Measurements from ENCODE around the gene NEURL2.

The NEURL2 gene

DNA sequence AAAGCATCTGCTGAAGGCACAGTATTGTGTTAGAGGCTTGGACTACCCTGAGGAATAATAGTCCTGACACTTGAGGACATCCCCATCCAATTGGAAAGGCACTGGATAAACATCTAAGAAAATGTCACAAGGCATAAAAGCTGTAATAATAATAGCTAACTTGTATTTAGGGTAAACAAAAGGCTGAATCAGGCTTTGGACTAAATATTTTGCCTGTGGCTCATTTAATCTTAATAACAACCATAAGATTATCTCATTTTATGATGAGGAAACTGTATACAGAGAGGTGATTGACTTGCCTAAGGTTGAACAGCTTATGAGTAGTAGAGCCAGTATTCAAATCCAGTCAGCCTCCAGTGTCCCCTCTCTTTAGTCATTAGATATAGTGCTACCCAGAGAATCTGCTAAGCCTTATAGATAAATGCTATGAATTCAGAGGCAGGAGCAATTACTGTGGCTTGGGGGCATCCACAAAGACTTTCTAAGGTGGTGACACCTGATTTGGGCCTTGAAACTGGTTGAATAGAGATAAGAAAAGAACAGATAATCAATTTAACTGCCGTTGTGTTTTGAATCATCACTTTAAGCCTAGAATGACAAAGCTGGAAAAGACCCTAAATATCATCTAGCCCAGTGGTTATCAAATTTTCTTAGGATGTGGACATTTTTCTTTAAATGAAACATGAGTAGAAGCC is 17.5 kb downstream of the NEURL2 start:
- no peak overlapping the region for H3K4me3 ChIP-seq (ENCODE audit: low read length)
- H3K27ac ChIP-seq (ENCODE audit: low read length), result no peak overlapping the region
- H3K79me2 ChIP-seq (ENCODE audit: low read length), result no peaks in the 10 kb centered on the region
- no peak for DNase-seq
- H3K27me3 ChIP-seq (replicated peaks; ENCODE audit: insufficient read depth, low read length), result no peaks in the 10 kb centered on the region
- no peak overlapping the region for H2AFZ ChIP-seq (ENCODE audit: low read length)
- H3K9me2 ChIP-seq (replicated peaks; ENCODE audit: insufficient read depth, low read length), result no peaks in the 10 kb centered on the region
- H3K9ac ChIP-seq (ENCODE audit: low read length), result no peak overlapping the region
- no peaks in the 10 kb centered on the region for H3K36me3 ChIP-seq (replicated peaks; ENCODE audit: insufficient read depth, low read length)
- no peaks in the 10 kb centered on the region for H3K9me3 ChIP-seq (replicated peaks; ENCODE audit: insufficient read depth, low read length)
- H3K4me2 ChIP-seq (ENCODE audit: low read depth, low read length), result no peak overlapping the region
- no peaks in the 10 kb centered on the region for H3F3A ChIP-seq (ENCODE audit: insufficient read depth, low read length)
- TF ChIP-seq, protein P1, sequence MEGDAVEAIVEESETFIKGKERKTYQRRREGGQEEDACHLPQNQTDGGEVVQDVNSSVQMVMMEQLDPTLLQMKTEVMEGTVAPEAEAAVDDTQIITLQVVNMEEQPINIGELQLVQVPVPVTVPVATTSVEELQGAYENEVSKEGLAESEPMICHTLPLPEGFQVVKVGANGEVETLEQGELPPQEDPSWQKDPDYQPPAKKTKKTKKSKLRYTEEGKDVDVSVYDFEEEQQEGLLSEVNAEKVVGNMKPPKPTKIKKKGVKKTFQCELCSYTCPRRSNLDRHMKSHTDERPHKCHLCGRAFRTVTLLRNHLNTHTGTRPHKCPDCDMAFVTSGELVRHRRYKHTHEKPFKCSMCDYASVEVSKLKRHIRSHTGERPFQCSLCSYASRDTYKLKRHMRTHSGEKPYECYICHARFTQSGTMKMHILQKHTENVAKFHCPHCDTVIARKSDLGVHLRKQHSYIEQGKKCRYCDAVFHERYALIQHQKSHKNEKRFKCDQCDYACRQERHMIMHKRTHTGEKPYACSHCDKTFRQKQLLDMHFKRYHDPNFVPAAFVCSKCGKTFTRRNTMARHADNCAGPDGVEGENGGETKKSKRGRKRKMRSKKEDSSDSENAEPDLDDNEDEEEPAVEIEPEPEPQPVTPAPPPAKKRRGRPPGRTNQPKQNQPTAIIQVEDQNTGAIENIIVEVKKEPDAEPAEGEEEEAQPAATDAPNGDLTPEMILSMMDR (IDR thresholded peaks at IDR 0.05; ENCODE audit: low read length), result no peak
- no peak for TF ChIP-seq EZH2 (optimal IDR thresholded peaks at IDR 0.05; ENCODE audit: low read depth, low read length)
- no peaks in the 10 kb centered on the region for H3K4me1 ChIP-seq (ENCODE audit: low read length)
- H4K20me1 ChIP-seq (ENCODE audit: insufficient read depth, low read length), result no peaks in the 10 kb centered on the region

DNA sequence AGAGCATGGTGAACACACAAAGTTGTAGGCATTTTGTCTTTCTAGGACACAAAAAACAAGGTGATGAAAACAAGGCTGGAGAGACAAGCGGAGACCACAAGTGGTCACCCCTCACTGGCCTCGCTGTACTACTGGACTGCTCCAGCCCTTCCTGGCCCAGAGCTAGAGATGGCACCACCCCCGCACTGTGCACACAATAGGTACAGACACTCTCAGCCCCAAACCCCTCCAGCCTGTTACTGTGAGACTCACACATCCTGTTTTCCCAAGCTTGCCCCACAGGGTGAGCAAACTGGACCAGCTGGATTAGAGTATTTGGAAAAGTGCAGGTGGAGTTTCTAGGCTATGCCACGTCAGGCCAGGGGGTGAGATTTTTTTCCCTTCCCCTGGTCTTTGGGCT is 18.4 kb downstream of the NEURL2 start:
- H3K79me2 ChIP-seq (ENCODE audit: low read length), result no peaks in the 10 kb centered on the region
- H3K4me1 ChIP-seq (ENCODE audit: low read length), result no peaks in the 10 kb centered on the region
- H3K4me2 ChIP-seq (ENCODE audit: low read depth, low read length), result no peak overlapping the region
- no peaks in the 10 kb centered on the region for H3K27me3 ChIP-seq (replicated peaks; ENCODE audit: insufficient read depth, low read length)
- H3K36me3 ChIP-seq (replicated peaks; ENCODE audit: insufficient read depth, low read length), result no peaks in the 10 kb centered on the region
- DNase-seq, result no peak
- no peaks in the 10 kb centered on the region for H4K20me1 ChIP-seq (ENCODE audit: insufficient read depth, low read length)
- no peaks in the 10 kb centered on the region for H3K9me3 ChIP-seq (replicated peaks; ENCODE audit: insufficient read depth, low read length)
- H3K27ac ChIP-seq (ENCODE audit: low read length), result no peak overlapping the region
- H2AFZ ChIP-seq (ENCODE audit: low read length), result no peak overlapping the region
- TF ChIP-seq EZH2 (optimal IDR thresholded peaks at IDR 0.05; ENCODE audit: low read depth, low read length) (no peak), EZH2phosphoT487 (IDR thresholded peaks at IDR 0.05; ENCODE audit: low read length) (no peak)
- no peak overlapping the region for H3K9ac ChIP-seq (ENCODE audit: low read length)
- H3K9me2 ChIP-seq (replicated peaks; ENCODE audit: insufficient read depth, low read length), result no peaks in the 10 kb centered on the region
- H3K4me3 ChIP-seq (ENCODE audit: low read length), result no peak overlapping the region
- no peaks in the 10 kb centered on the region for H3F3A ChIP-seq (ENCODE audit: insufficient read depth, low read length)

DNA sequence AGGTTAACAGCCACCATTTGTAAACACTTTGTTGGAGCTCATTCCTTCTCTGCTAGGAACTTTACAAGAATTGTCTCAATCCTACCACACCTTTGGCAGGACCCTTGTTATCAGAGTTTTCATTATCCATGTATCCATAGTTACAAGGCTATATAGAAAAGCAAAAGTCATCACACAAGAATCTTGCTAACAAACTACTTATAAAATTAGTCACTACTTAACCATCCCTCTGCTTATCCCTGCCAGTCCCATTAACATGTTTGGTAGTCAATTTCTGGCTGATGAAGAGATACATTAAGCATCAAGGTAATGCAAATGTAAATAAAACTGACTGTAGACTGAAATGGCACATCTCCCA is 23.2 kb downstream of the NEURL2 start:
- Histone ChIP-seq H4K20me1 (ENCODE audit: insufficient read depth, low read length) (no peaks in the 10 kb centered on the region), H3K9me3 (replicated peaks; ENCODE audit: insufficient read depth, low read length) (no peaks in the 10 kb centered on the region), H3K36me3 (replicated peaks; ENCODE audit: insufficient read depth, low read length) (no peaks in the 10 kb centered on the region), H3F3A (ENCODE audit: insufficient read depth, low read length) (no peaks in the 10 kb centered on the region), H3K9me2 (replicated peaks; ENCODE audit: insufficient read depth, low read length) (no peaks in the 10 kb centered on the region), H3K4me1 (ENCODE audit: low read length) (no peaks in the 10 kb centered on the region), H3K4me2 (ENCODE audit: low read depth, low read length) (no peak overlapping the region), H2AFZ (ENCODE audit: low read length) (no peak overlapping the region), H3K27ac (ENCODE audit: low read length) (no peak overlapping the region), H3K9ac (ENCODE audit: low read length) (no peak overlapping the region), H3K79me2 (ENCODE audit: low read length) (no peaks in the 10 kb centered on the region), H3K27me3 (replicated peaks; ENCODE audit: insufficient read depth, low read length) (no peaks in the 10 kb centered on the region), H3K4me3 (ENCODE audit: low read length) (no peak overlapping the region)
- no peak for TF ChIP-seq EZH2phosphoT487 (IDR thresholded peaks at IDR 0.05; ENCODE audit: low read length)
- TF ChIP-seq EZH2 (optimal IDR thresholded peaks at IDR 0.05; ENCODE audit: low read depth, low read length), result no peak
- DNase-seq, result no peak

DNA sequence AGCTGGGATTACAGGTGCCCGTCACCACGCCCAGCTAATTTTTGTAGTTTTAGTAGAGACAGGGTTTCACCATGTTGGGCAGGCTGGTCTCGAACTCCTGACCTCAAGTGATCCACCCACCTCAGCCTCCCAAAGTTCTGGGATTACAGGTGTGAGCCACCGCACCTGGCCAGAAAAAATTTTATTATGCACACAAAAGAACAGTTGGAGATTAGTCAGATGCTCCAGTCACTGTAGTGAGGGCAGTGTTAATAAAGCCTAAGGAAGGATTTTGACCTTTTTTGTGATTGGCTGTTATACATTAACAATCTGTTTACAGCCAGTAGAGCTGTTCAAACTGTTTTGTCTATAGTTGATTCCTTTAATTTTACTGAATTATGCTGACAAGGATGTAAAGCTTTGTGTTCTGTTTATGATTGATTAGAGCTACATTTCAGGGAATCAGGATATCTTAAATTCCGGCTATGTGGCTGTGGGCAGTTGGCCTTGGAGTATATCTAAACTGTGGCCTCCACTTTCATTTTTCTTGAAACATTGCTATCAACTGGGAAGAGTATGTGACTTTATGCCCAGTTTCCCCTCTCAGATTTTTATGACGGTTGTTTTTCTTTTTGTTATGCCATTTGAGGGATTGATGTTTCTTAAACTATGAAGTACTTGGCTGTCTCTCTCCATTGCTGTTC is 23.7 kb downstream of the NEURL2 start:
- H3K4me1 ChIP-seq (ENCODE audit: low read length), result no peaks in the 10 kb centered on the region
- H3K4me3 ChIP-seq (ENCODE audit: low read length), result no peak overlapping the region
- H2AFZ ChIP-seq (ENCODE audit: low read length), result no peak overlapping the region
- DNase-seq, result no peak
- H3K27me3 ChIP-seq (replicated peaks; ENCODE audit: insufficient read depth, low read length), result no peaks in the 10 kb centered on the region
- no peaks in the 10 kb centered on the region for H3K9me3 ChIP-seq (replicated peaks; ENCODE audit: insufficient read depth, low read length)
- H3F3A ChIP-seq (ENCODE audit: insufficient read depth, low read length), result no peaks in the 10 kb centered on the region
- no peaks in the 10 kb centered on the region for H3K36me3 ChIP-seq (replicated peaks; ENCODE audit: insufficient read depth, low read length)
- no peak overlapping the region for H3K4me2 ChIP-seq (ENCODE audit: low read depth, low read length)
- TF ChIP-seq EZH2phosphoT487 (IDR thresholded peaks at IDR 0.05; ENCODE audit: low read length), result no peak
- TF ChIP-seq, protein P1 (IDR thresholded peaks at IDR 0.05; ENCODE audit: low read length), result no peak
- no peak for TF ChIP-seq EZH2 (optimal IDR thresholded peaks at IDR 0.05; ENCODE audit: low read depth, low read length)
- no peak overlapping the region for H3K27ac ChIP-seq (ENCODE audit: low read length)
- H3K79me2 ChIP-seq (ENCODE audit: low read length), result no peaks in the 10 kb centered on the region
- no peak overlapping the region for H3K9ac ChIP-seq (ENCODE audit: low read length)
- no peaks in the 10 kb centered on the region for H4K20me1 ChIP-seq (ENCODE audit: insufficient read depth, low read length)
- no peaks in the 10 kb centered on the region for H3K9me2 ChIP-seq (replicated peaks; ENCODE audit: insufficient read depth, low read length)
